Metanephros (tissue), 2 donors: ENCODE measurements around the gene PHB1. TPM values are rescaled to one million over a fixed set of nuclear protein-coding genes. Genes with fewer than 3 reads are reported as not detected.

ENCODE experiments used
- small RNA-seq: library from RNA; depleted of rRNA; stranded (forward); fragments of <200 nt; gene quantifications from one replicate; pipeline ENCODE3, GENCODE V24; 2014; ENCODE audit warnings: low replicate concordance
- total RNA-seq: library from RNA; depleted of rRNA; stranded (reverse); fragments of >200 nt; gene quantifications from one replicate; pipeline ENCODE4 v1.2.3, GENCODE V29; 2014

The PHB1 gene
- 141 TPM for total RNA-seq

DNA sequence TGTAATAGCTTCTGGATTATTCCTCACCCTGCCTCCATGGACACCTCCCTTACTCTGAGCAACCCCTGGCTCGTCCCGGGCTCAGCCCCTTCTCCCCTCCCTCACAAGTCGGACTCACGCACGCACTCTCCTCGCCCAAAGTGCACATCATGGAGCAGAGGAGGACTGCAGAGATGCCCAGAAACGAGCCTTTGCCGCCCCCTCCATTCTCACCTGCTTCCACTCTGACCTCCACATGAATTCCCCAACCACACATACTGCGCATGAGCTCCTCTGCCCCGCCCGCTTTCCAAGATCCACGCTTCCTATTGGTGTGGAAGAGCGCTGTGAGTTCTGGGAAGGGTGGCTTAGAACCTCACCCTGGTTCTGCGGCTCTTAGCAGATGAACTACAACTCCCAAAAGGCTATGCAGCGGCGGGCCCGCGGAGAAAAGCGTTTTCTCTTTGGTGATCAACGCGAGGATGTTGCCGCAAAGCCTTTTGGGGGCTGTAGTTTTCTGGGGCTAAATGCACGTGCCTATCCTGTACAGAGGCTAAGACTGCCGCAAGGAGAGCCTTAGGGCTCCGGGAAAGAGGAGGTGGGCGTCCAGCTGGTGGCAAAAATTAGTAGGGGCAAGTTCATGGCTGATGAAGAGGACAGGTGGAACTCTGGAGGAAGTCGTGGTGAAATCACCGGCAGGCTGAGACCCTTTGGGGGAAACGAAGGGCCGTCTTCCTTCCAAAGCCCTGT lies at the start of gene PHB1:
TSS of gene PHB1 (minus strand) at position 261 of the 729 bp plus-strand sequence. CDS start 1,618 bp downstream, outside the sequence.

DNA sequence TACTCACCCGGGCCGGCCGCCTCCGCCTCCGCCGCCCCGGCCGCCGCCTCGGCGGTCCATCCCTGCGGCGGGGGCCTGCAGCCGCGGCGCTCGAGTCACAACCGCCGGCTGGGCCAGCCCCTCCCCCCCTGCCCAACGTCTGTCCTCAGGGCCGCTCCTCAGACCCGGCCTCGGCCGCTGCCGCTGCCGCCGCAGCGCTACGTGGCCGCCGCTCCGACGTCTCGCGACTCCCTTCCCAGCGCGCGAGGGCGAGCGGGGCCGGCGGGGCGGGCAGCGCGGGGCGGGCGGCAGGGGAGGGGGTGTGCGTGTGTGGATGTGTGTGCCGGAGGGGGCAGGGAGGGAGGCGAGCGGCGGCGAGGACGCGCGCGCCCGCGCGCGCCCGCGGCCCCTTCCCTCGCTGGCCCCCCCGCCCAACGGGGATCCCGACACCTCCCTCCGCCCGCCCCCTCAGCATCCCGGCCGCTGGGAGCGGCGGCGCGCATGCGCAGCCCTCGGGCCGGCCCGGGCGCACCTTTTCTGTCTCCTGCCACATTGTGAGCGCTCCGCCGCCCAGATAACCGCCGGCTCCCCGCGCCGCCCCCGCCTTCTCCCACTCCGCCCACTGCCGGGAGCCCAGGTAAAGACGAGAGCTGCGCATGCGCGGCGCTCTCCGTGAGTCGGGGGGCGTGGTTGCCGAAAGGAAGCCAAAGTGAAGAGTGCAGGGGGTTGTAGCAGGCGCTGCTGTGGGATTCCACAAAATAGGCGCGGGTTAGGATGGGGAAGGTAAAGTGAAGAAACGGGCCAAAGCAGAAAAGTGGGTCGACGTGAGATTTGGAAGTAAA lies 52.6 kb downstream of the PHB1 start, which contains the start of gene ZNF652:
TSS of gene ZNF652 (minus strand) at position 349 of the 821 bp plus-strand sequence. CDS start 44,525 bp downstream, outside the sequence.

Small RNAs within 50 kb of the gene (small RNA-seq; reads per million reads assigned to genes)
- gene RF00019, result not detected

Other genes starting within 250 kb of the PHB1 start
- 0.41 TPM for gene GNGT2, start 204.3 kb downstream of the PHB1 start, total RNA-seq
- gene ABI3, start 204.2 kb downstream of the PHB1 start, total RNA-seq, result 5.5 TPM
- 23.2 TPM for gene PHOSPHO1, start 184.1 kb downstream of the PHB1 start, total RNA-seq
- 35.6 TPM for gene ZNF652, start 52.6 kb downstream of the PHB1 start, total RNA-seq
- 12.1 TPM for gene NGFR, start 80.4 kb upstream of the PHB1 start, total RNA-seq
- 0.93 TPM for gene NXPH3, start 161.0 kb upstream of the PHB1 start, total RNA-seq